ENCODE data around the gene CAMTA1.
A peak's percentile ranks its signal among the peaks of the same experiment; 100 is the strongest.

GRCh38 chr1:7808253-7808844, 1023.1 kb downstream of the CAMTA1 start:
- peak; percentile 82 for TF ChIP-seq CTCF (conservative IDR thresholded peaks at IDR 0.05; ENCODE audit: low read length)
- no peak for TF ChIP-seq EZH2phosphoT487 (IDR thresholded peaks at IDR 0.05; ENCODE audit: borderline replicate concordance, low read depth, low read length)
